K562 (cell line): Measurements from ENCODE around the gene IL17REL. TPM values are rescaled to one million over a fixed set of nuclear protein-coding genes. Genes with fewer than 3 reads are reported as not detected.

Source experiments
- CBFA2T3 ChIP-seq: fragments of 450-650 bp; IDR thresholded peaks from 2 replicates; pipeline ENCODE4 v1.6.1; 2017
- CHD7 ChIP-seq: fragments of 200-600 bp; sonication (generic); IDR thresholded peaks from one replicate; pipeline ENCODE4 v1.6.1; 2012; ENCODE audit warnings: mild to moderate bottlenecking, low read depth, low read length, inconsistent platforms
- DNMT1 ChIP-seq: fragments of 450-650 bp; IDR thresholded peaks from 2 replicates; pipeline ENCODE4 v1.6.1; 2016; ENCODE audit warnings: antibody characterized with exemption, mild to moderate bottlenecking
- EWSR1 ChIP-seq: fragments of 450-650 bp; IDR thresholded peaks from 2 replicates; pipeline ENCODE4 v1.6.1; 2018; ENCODE audit warnings: borderline replicate concordance, mild to moderate bottlenecking, low read depth, moderate library complexity; ENCODE audit not compliant: partially characterized antibody
- FOXJ2 ChIP-seq: fragments of 200-800 bp; sonication (Bioruptor generic); IDR thresholded peaks from 2 replicates; pipeline ENCODE4 v1.6.1; 2016; ENCODE audit warnings: missing genetic modification characterization, missing compliant biosample characterization
- MAFK ChIP-seq: IDR thresholded peaks from 2 replicates; pipeline ENCODE4 v1.6.1; 2011; ENCODE audit warnings: low read length, improper control_type of control experiment
- RREB1 ChIP-seq: fragments of 250-450 bp; sonication (Bioruptor Pico); IDR thresholded peaks from 2 replicates; pipeline ENCODE4 v1.4.0; 2020
- SMAD2 ChIP-seq: fragments of 150-350 bp; IDR thresholded peaks from 2 replicates; pipeline ENCODE4 v1.6.1; 2014; ENCODE audit warnings: low read depth, mild to moderate bottlenecking, low read length
- SRSF7 ChIP-seq: fragments of 200-400 bp; formaldehyde crosslinking; optimal IDR thresholded peaks from 2 replicates; pipeline ENCODE3; 2017; ENCODE audit warnings: mild to moderate bottlenecking, low read depth, low read length
- TAL1 ChIP-seq: fragments of 450-650 bp; IDR thresholded peaks from 2 replicates; pipeline ENCODE4 v1.6.1; 2016; ENCODE audit warnings: mild to moderate bottlenecking
- polyA plus RNA-seq, 8 experiments: library from polyadenylated mRNA; depleted of rRNA in 4 of 8; stranded (reverse) in 5 of 8; unstranded in 3 of 8; fragments of >200 nt; fragmentation: Nextera tagmentation in 2 of 8; fragmentation: Illumina TruSeq in 1 of 8; extraction: Ambion mirVana in 2 of 8; extraction: Trizol in 1 of 8; gene quantifications; 2 replicates each; pipeline versions ENCODE4 v1.2.1 to v1.2.3, GENCODE V29; 2011 to 2014; ENCODE audit warnings: inconsistent platforms in 1 of 8, missing spikeins in 1 of 8
- total RNA-seq, 7 experiments: library from RNA; depleted of rRNA in 6 of 7; stranded (reverse); fragments of >200 nt in 6 of 7; fragmentation: Illumina TruSeq in 2 of 7; extraction: Trizol in 2 of 7; gene quantifications; 2 replicates each; pipeline versions ENCODE4 v1.2.1 to v1.2.3, GENCODE V29; 2011 to 2021; ENCODE audit warnings: low replicate concordance in 1 of 7

The IL17REL gene
- total and polyA plus RNA-seq, 9 of the 15 experiments (the other 6 are each of a cell fraction or from before 2014, with no cell fraction given): 0.05 to 0.42 (median 0.11) TPM; not detected in 4

- TF ChIP-seq CBFA2T3 (no peak; the same call in 1 of the 2 replicates), RREB1 (no peak), CHD7 (no peak), SMAD2 (no peak), EWSR1 (no peak), MAFK (no peak), DNMT1 (no peak), TAL1 (no peak), FOXJ2 (tag) (no peak), SRSF7 (no peak)
Measured at GRCh38 chr22:49960159-49961004, 52.2 kb downstream of the IL17REL start, which contains the start of gene PIM3 (continued).
